Neuronal stem cell (in vitro differentiated cells): ENCODE results near the gene CLCN6.

ENCODE experiments used
- DNase-seq: peaks from one replicate; pipeline ENCODE4 v3.0.0-alpha.2; 2013; ENCODE audit warnings: low spot score
- H2AFZ ChIP-seq: one replicate; pipeline ENCODE4 v1.6.1; 2013; ENCODE audit warnings: mild to moderate bottlenecking, low read length, inconsistent platforms
- H2AK5ac ChIP-seq: 2 replicates; pipeline ENCODE4 v1.6.1; 2013; ENCODE audit warnings: low read depth, mild to moderate bottlenecking, inconsistent platforms, low read length, moderate library complexity, mixed read lengths
- H2BK120ac ChIP-seq: 2 replicates; pipeline ENCODE4 v1.6.1; 2013; ENCODE audit warnings: low read depth, mild to moderate bottlenecking, inconsistent platforms, low read length, moderate library complexity, mixed read lengths
- H2BK12ac ChIP-seq: one replicate; pipeline ENCODE4 v1.6.1; 2013; ENCODE audit warnings: low read length, inconsistent platforms
- H2BK15ac ChIP-seq: 2 replicates; pipeline ENCODE4 v1.6.1; 2013; ENCODE audit warnings: mild to moderate bottlenecking, low read length, inconsistent platforms, mixed read lengths
- H2BK5ac ChIP-seq: one replicate; pipeline ENCODE4 v1.6.1; 2013; ENCODE audit warnings: inconsistent platforms, mild to moderate bottlenecking, low read length, moderate library complexity
- H3K14ac ChIP-seq: one replicate; pipeline ENCODE4 v1.6.1; 2013; ENCODE audit warnings: low read length, inconsistent platforms
- H3K18ac ChIP-seq: 2 replicates; pipeline ENCODE4 v1.6.1; 2013; ENCODE audit warnings: low read length, inconsistent platforms
- H3K23ac ChIP-seq: 2 replicates; pipeline ENCODE4 v1.6.1; 2013; ENCODE audit warnings: low read depth, mild to moderate bottlenecking, mixed read lengths, low read length, inconsistent platforms; ENCODE audit not compliant: poor library complexity
- H3K27ac ChIP-seq: replicated peaks from 3 replicates; pipeline ENCODE4 v1.5.1; 2013; ENCODE audit warnings: low read length, inconsistent platforms
- H3K27me3 ChIP-seq, 3 experiments: 2 replicates each; pipeline ENCODE4 v1.6.1; 2013; ENCODE audit warnings: low read length in 3 of 3, mild to moderate bottlenecking in 2 of 3, inconsistent platforms in 1 of 3, low read depth in 1 of 3, mixed read lengths in 1 of 3, moderate library complexity in 1 of 3; ENCODE audit not compliant: control insufficient read depth in 3 of 3, insufficient read depth in 3 of 3
- H3K36me3 ChIP-seq, 2 donors: replicated peaks in 1 of 2; 2 replicates each; pipeline ENCODE4 v1.6.1; 2013; ENCODE audit warnings: low read length in 2 of 2; ENCODE audit not compliant: control insufficient read depth in 2 of 2, insufficient read depth in 2 of 2
- H3K4ac ChIP-seq: 2 replicates; pipeline ENCODE4 v1.6.1; 2013; ENCODE audit warnings: inconsistent platforms, mild to moderate bottlenecking, low read length, moderate library complexity
- H3K4me1 ChIP-seq, 2 donors: 1 replicate in 1 of 2; 2 replicates in 1 of 2; pipeline ENCODE4 v1.6.1; 2013; ENCODE audit warnings: low read length in 2 of 2, low read depth in 1 of 2; ENCODE audit not compliant: control insufficient read depth in 2 of 2, insufficient read depth in 1 of 2
- H3K4me2 ChIP-seq: one replicate; pipeline ENCODE4 v1.6.1; 2013; ENCODE audit warnings: mild to moderate bottlenecking, low read length, inconsistent platforms; ENCODE audit not compliant: insufficient read depth, poor library complexity, severe bottlenecking
- H3K4me3 ChIP-seq, 2 donors: 2 replicates each; pipeline ENCODE4 v1.5.1; 2013; ENCODE audit warnings: low read length in 2 of 2, mild to moderate bottlenecking in 2 of 2, inconsistent platforms in 1 of 2, moderate library complexity in 1 of 2
- H3K79me1 ChIP-seq: one replicate; pipeline ENCODE4 v1.6.1; 2013; ENCODE audit warnings: low read depth, mild to moderate bottlenecking, inconsistent platforms, low read length, moderate library complexity
- H3K9ac ChIP-seq: one replicate; pipeline ENCODE4 v1.6.1; 2013; ENCODE audit warnings: mild to moderate bottlenecking, low read depth, low read length, inconsistent platforms; ENCODE audit not compliant: poor library complexity
- H3K9me3 ChIP-seq, 2 donors: replicated peaks in 1 of 2; 2 replicates each; pipeline versions ENCODE3 to v1.6.1; 2013; ENCODE audit warnings: low read length in 2 of 2, mild to moderate bottlenecking in 2 of 2, inconsistent platforms in 1 of 2, low read depth in 1 of 2, mixed read lengths in 1 of 2, moderate library complexity in 1 of 2; ENCODE audit not compliant: control insufficient read depth in 2 of 2, insufficient read depth in 1 of 2
- H4K8ac ChIP-seq: one replicate; pipeline ENCODE4 v1.6.1; 2013; ENCODE audit warnings: low read depth, mild to moderate bottlenecking, inconsistent platforms, low read length, moderate library complexity
- H4K91ac ChIP-seq: one replicate; pipeline ENCODE4 v1.6.1; 2013; ENCODE audit warnings: low read length, low read depth, mild to moderate bottlenecking, inconsistent platforms; ENCODE audit not compliant: poor library complexity
- WGBS, 2 donors: extraction: QIAGEN DNeasy Blood & Tissue Kit; methylation state at CpG; one replicate each; pipeline ENCODE4 v1.1.7; 2013; ENCODE audit warnings: missing lambda C conversion rate in 2 of 2, mixed read lengths in 1 of 2; ENCODE audit not compliant: insufficient read length in 2 of 2, insufficient replicate concordance in 1 of 2; ENCODE audit errors: extremely low coverage in 2 of 2; 5-methylcytosine and 5-hydroxymethylcytosine counted together

The CLCN6 gene

GRCh38 chr1:11880911-11881748 is 75.1 kb downstream of the CLCN6 start:
- no peak for DNase-seq
- H3K4me1 ChIP-seq: peaks cover 4 to 7% of the 10 kb centered on the region in 2 donors
- H3K9me3 ChIP-seq: no peaks in the 10 kb centered on the region
- peak overlapping the region; percentile 53 for H2BK5ac ChIP-seq
- H3K23ac ChIP-seq: no peak overlapping the region
- no peak overlapping the region for H4K91ac ChIP-seq
- H3K27me3 ChIP-seq: peaks cover 0 to 22% (median 0%) of the 10 kb centered on the region in 3 experiments
- no peak overlapping the region for H2AK5ac ChIP-seq
- H2BK120ac ChIP-seq: no peak overlapping the region
- no peak overlapping the region for H3K27ac ChIP-seq
- no peak overlapping the region for H3K4me2 ChIP-seq
- WGBS, 2 donors: no CpG with 5 or more reads among the region's 10 CpGs
- no peak overlapping the region for H3K14ac ChIP-seq
- H3K79me1 ChIP-seq: peaks cover 3% of the 10 kb centered on the region
- H3K36me3 ChIP-seq: no peaks in the 10 kb centered on the region
- peak overlapping the region; percentile 29 for H2AFZ ChIP-seq
- no peak overlapping the region for H3K4me3 ChIP-seq
- no peak overlapping the region for H2BK12ac ChIP-seq
- H2BK15ac ChIP-seq: no peak overlapping the region
- no peak overlapping the region for H3K18ac ChIP-seq
- H4K8ac ChIP-seq: no peak overlapping the region
- H3K9ac ChIP-seq: no peak overlapping the region
- no peak overlapping the region for H3K4ac ChIP-seq

GRCh38 chr1:11881749-11882441 is 75.9 kb downstream of the CLCN6 start:
- Histone ChIP-seq H2BK5ac (no peak overlapping the region), H3K4ac (no peak overlapping the region), H2BK15ac (no peak overlapping the region), H3K4me1 (peaks cover 4 to 7% of the 10 kb centered on the region in 2 donors), H2AK5ac (no peak overlapping the region), H3K79me1 (peaks cover 3% of the 10 kb centered on the region), H3K27ac (no peak overlapping the region), H4K8ac (no peak overlapping the region), H3K18ac (no peak overlapping the region), H3K14ac (no peak overlapping the region), H3K9me3 (no peaks in the 10 kb centered on the region), H3K23ac (no peak overlapping the region), H3K27me3 (peaks cover 0 to 22% (median 0%) of the 10 kb centered on the region in 3 experiments), H2AFZ (no peak overlapping the region), H3K9ac (peak overlapping the region; percentile 16), H3K4me2 (no peak overlapping the region), H2BK120ac (no peak overlapping the region), H3K36me3 (no peaks in the 10 kb centered on the region), H4K91ac (no peak overlapping the region), H3K4me3 (no peak overlapping the region), H2BK12ac (no peak overlapping the region)
- no peak for DNase-seq
- no CpG with 5 or more reads among the region's 18 CpGs for WGBS, 2 donors

- no peak overlapping the region for H3K4me3 ChIP-seq
- peaks cover 4 to 7% of the 10 kb centered on the region in 2 donors for H3K4me1 ChIP-seq
- H3K27me3 ChIP-seq: peaks cover 0 to 18% (median 0%) of the 10 kb centered on the region in 3 experiments
- no peak overlapping the region for H3K9ac ChIP-seq
- H3K4ac ChIP-seq: no peak overlapping the region
- peak overlapping the region; percentile 79 for H2BK120ac ChIP-seq
- H3K79me1 ChIP-seq: peaks cover 3% of the 10 kb centered on the region
- WGBS, 2 donors: no CpG with 5 or more reads among the region's 13 CpGs
- H3K4me2 ChIP-seq: no peak overlapping the region
- no peaks in the 10 kb centered on the region for H3K9me3 ChIP-seq
- peak overlapping the region; percentile 29 for H2AFZ ChIP-seq
- no peak overlapping the region for H2BK5ac ChIP-seq
- no peak overlapping the region for H2BK12ac ChIP-seq
- H4K8ac ChIP-seq: no peak overlapping the region
- H3K18ac ChIP-seq: peak overlapping the region; percentile 27
- H3K23ac ChIP-seq: no peak overlapping the region
- DNase-seq: no peak
- H2BK15ac ChIP-seq: no peak overlapping the region
- H3K36me3 ChIP-seq: no peaks in the 10 kb centered on the region
- H4K91ac ChIP-seq: no peak overlapping the region
- peak overlapping the region; percentile 74 for H2AK5ac ChIP-seq
- H3K14ac ChIP-seq: no peak overlapping the region
- no peak overlapping the region for H3K27ac ChIP-seq
These were observed 77.0 kb downstream of the CLCN6 start for GRCh38 chr1:11882814-11883538.
